ENCODE results near the gene KCNG4.

KCNG4 gene

DNA sequence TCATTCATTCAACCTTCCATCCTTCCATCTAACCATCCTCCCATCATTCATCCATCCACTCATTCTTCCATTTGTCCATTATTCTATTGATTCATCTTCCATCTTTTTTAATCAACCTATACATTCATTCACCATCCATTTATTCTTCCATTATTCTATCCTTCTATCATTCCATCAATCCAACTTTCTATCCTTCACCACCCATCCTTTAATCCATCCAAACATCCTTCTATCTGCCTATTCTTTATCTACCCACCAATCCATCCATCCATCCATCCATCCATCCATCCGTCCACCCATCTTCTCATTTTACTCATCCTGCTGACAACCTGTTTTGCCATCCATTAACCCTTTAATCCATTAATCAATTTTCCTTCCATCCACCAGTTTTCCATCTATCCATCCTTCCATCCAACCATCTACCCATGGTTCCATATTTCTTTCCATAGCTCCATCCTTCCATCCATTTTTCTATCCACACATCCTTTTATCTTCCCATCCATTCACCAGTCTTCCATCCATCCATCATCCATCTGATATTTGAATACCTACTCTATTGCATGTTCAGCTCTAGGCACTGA lies 33.0 kb upstream of the KCNG4 start:
- TF ChIP-seq, protein P1, sequence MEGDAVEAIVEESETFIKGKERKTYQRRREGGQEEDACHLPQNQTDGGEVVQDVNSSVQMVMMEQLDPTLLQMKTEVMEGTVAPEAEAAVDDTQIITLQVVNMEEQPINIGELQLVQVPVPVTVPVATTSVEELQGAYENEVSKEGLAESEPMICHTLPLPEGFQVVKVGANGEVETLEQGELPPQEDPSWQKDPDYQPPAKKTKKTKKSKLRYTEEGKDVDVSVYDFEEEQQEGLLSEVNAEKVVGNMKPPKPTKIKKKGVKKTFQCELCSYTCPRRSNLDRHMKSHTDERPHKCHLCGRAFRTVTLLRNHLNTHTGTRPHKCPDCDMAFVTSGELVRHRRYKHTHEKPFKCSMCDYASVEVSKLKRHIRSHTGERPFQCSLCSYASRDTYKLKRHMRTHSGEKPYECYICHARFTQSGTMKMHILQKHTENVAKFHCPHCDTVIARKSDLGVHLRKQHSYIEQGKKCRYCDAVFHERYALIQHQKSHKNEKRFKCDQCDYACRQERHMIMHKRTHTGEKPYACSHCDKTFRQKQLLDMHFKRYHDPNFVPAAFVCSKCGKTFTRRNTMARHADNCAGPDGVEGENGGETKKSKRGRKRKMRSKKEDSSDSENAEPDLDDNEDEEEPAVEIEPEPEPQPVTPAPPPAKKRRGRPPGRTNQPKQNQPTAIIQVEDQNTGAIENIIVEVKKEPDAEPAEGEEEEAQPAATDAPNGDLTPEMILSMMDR (IDR thresholded peaks at IDR 0.05; ENCODE audit: insufficient read depth, low read depth, low read length, missing control alignments), result no peak
- no peak for DNase-seq (ENCODE audit: low read depth)
- no peak overlapping the region for H3K4me3 ChIP-seq (ENCODE audit: low read depth, low read length)

DNA sequence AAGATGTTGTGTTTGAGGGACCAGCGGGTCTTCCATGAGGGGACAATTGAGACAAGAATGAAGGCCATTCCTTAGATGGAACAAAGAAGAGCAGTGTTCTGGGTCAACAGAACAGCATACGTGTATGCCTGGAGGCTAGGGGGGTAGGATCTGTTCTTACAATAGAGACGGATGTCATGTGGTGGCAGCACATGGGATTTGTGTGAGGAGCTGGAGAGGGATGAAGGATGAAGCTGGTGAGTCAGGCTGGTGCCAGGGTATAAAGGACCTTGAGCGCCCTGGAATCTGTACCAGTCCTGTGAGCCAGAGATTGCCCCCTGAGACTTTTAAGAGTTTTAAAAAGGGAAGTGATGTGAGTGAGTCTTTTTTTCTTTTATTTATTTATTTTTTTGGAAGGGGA lies 32.1 kb upstream of the KCNG4 start:
- DNase-seq (ENCODE audit: low read depth), result no peak
- TF ChIP-seq, protein P1 (IDR thresholded peaks at IDR 0.05; ENCODE audit: insufficient read depth, low read depth, low read length, missing control alignments), result no peak
- no peak overlapping the region for H3K4me3 ChIP-seq (ENCODE audit: low read depth, low read length)

DNA sequence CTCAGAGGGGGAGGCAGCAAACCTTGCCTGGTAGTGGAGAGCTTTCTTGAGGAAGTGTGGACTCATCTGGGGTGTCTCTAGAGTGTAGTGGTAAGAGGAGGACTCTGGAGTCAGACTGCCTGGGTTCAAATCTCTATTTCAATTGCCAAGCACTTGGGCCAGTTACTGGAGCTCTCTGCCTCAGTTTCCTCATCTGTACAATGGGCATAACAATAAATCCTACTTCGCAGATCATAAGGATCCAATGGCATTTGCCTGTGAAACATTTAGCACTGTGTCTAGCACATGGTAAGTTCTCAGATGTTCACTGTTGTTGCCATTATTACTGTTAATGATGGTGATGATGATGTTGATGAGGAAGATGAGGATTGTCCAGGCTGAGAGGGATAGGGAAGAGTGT lies 31.2 kb upstream of the KCNG4 start:
- TF ChIP-seq, protein P1 (IDR thresholded peaks at IDR 0.05; ENCODE audit: insufficient read depth, low read depth, low read length, missing control alignments), result no peak
- no peak overlapping the region for H3K4me3 ChIP-seq (ENCODE audit: low read depth, low read length)
- DNase-seq (ENCODE audit: low read depth), result no peak

DNA sequence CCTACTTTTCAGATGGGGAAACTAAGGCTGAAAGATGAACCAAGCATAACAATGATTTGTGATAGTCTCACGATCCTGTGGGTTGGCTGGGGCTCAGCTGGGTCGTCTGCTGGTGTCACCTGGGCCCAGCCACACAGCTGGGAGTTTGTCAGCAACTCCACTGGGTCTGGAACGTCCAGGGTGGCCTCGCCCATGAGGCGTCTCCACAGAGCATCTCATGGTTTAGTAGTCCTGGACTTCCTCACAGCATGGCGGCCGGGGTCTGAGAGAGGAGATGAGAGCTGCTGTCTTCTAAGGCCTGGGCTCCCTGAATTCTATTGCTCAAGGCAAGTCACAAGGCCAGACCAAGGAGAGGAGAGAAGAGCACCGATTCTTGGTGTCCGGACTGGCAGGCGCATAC lies 30.7 kb upstream of the KCNG4 start:
- TF ChIP-seq, protein P1 (IDR thresholded peaks at IDR 0.05; ENCODE audit: insufficient read depth, low read depth, low read length, missing control alignments), result no peak
- no peak for DNase-seq (ENCODE audit: low read depth)
- H3K4me3 ChIP-seq (ENCODE audit: low read depth, low read length), result no peak overlapping the region

DNA sequence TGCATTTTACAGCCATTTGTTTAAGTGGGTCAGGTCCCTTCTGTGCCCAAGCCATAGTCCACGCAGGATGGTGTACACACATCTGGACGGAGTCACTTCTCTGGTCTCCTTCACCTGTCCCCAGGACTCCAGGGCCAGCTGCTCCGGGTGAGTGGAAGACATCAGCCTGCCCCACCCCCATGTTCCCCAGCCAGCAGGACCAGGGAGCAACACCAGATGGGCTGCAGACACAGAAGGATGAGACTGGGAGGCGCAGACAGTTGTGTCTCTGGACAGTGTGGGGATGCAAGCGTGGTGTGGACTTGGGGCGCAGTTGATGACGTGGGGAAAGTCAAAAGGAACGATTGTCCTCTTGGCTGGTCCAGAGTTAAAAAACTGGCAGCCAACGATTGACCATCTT lies 30.3 kb upstream of the KCNG4 start:
- TF ChIP-seq, protein P1 (IDR thresholded peaks at IDR 0.05; ENCODE audit: insufficient read depth, low read depth, low read length, missing control alignments), result no peak
- no peak for DNase-seq (ENCODE audit: low read depth)
- H3K4me3 ChIP-seq (ENCODE audit: low read depth, low read length), result no peak overlapping the region

DNA sequence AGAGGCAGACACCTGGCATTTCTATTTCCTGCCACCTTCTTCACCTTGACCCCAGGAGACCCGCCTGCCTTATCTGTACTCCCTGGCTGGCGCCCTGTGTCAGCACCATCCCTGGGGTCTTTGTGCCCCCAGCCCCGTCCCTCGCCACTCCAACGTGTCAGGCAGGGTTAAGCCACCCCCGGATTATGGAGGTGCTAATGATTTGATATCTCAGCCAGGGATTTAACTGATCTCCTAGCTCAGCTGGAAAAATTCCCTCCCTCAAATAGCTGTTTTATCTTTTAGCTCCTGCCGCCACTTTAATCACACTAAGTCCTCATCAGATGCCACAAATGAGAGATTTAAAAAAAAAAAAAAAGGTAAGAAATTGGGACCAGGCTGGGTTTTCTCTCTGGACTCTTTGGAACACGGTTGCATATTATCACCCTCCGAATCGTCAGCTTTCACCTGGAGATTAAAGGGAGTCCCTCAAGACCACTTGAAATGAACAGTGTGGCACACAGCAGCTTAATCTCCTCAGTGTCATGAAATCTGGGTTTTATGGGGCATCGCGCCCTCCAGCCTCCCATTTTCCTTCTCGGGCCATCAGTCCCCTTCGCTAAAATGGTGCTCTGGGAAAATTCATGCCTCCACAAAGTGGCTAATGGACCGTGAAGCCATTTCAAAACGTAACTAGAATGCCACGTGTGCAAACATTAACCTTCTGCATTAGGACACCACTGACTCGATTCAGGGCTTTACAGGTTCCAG lies 28.7 kb upstream of the KCNG4 start:
- TF ChIP-seq, protein P1 (IDR thresholded peaks at IDR 0.05; ENCODE audit: insufficient read depth, low read depth, low read length, missing control alignments), result no peak
- no peak overlapping the region for H3K4me3 ChIP-seq (ENCODE audit: low read depth, low read length)
- DNase-seq (ENCODE audit: low read depth), result no peak

DNA sequence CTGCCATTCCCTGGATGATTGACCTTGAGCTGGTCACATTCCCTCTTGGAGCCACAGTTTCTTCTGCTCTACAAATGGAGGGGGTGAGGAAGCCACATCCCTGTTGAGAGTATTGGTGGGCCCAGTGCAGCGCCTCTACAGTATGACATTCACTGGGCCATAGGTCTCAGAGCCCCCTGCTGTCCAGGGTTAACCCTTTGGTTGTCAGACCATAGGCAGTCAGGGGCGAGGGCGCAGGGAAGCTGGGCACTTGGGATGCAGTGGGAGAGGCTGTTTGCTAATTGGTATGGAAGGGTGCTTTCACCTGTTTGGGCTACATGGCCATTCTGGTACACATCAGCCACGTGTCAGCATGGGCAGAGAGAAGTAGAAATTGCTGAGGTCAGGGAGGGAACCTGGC lies 27.6 kb upstream of the KCNG4 start:
- no peak for DNase-seq (ENCODE audit: low read depth)
- no peak overlapping the region for H3K4me3 ChIP-seq (ENCODE audit: low read depth, low read length)
- TF ChIP-seq, protein P1 (IDR thresholded peaks at IDR 0.05; ENCODE audit: insufficient read depth, low read depth, low read length, missing control alignments), result no peak

Measured in GM12865 (cell line).